Smooth muscle cell (in vitro differentiated cells): Measurements from ENCODE around the gene ACOT8. TPM values are rescaled to one million over a fixed set of nuclear protein-coding genes. Genes with fewer than 3 reads are reported as not detected.

Experiments used
- DNase-seq: peaks from one replicate; lab custom pipeline; 2025; ENCODE audit not compliant: unreplicated experiment; lab: John Stamatoyannopoulos, UW
- H2AFZ ChIP-seq: fragments of 200-600 bp; sonication (generic); 2 replicates; pipeline ENCODE4 v1.6.0; 2016; ENCODE audit warnings: antibody characterized with exemption, low read depth, mild to moderate bottlenecking
- H3F3A ChIP-seq: fragments of 200-600 bp; sonication (generic); 2 replicates; pipeline ENCODE4 v1.6.0; 2017; ENCODE audit warnings: antibody characterized with exemption, low read depth
- H3K27ac ChIP-seq: fragments of 200-600 bp; sonication (generic); 2 replicates; pipeline ENCODE4 v1.5.1; 2016; ENCODE audit warnings: low read depth, mild to moderate bottlenecking
- H3K27me3 ChIP-seq: fragments of 200-600 bp; sonication (generic); 2 replicates; pipeline ENCODE4 v1.6.1; 2016; ENCODE audit warnings: low read depth, mild to moderate bottlenecking
- H3K36me3 ChIP-seq: fragments of 200-600 bp; sonication (generic); 2 replicates; pipeline ENCODE4 v1.5.1; 2016; ENCODE audit warnings: low read depth
- H3K4me1 ChIP-seq: fragments of 200-600 bp; sonication (generic); 2 replicates; pipeline ENCODE4 v1.5.1; 2016; ENCODE audit warnings: low read depth
- H3K4me2 ChIP-seq: fragments of 200-600 bp; sonication (generic); 2 replicates; pipeline ENCODE4 v1.6.0; 2016; ENCODE audit warnings: mild to moderate bottlenecking
- H3K4me3 ChIP-seq: fragments of 200-600 bp; sonication (generic); 2 replicates; pipeline ENCODE4 v1.5.1; 2016; ENCODE audit warnings: mild to moderate bottlenecking
- H3K79me2 ChIP-seq: fragments of 200-600 bp; sonication (generic); 2 replicates; pipeline ENCODE4 v1.6.0; 2016; ENCODE audit warnings: low read depth, mild to moderate bottlenecking
- H3K9ac ChIP-seq: fragments of 200-600 bp; sonication (generic); 2 replicates; pipeline ENCODE4 v1.6.0; 2016; ENCODE audit warnings: low read depth
- H3K9me3 ChIP-seq: fragments of 200-600 bp; sonication (generic); replicated peaks from 2 replicates; pipeline ENCODE4 v1.5.1; 2016; ENCODE audit warnings: low read depth
- H4K20me1 ChIP-seq: fragments of 200-600 bp; sonication (generic); 2 replicates; pipeline ENCODE4 v1.6.0; 2016; ENCODE audit warnings: low read depth
- CTCF ChIP-seq: fragments of 200-600 bp; sonication (generic); IDR thresholded peaks from 2 replicates; pipeline ENCODE4 v1.5.1; 2017; ENCODE audit warnings: borderline replicate concordance, mild to moderate bottlenecking, antibody characterized with exemption; ENCODE audit not compliant: insufficient read depth, poor library complexity, severe bottlenecking
- WGBS: methylation state at CpG from one replicate; pipeline ENCODE4 v1.1.7; 2016; ENCODE audit warnings: low lambda C conversion rate; 5-methylcytosine and 5-hydroxymethylcytosine counted together
- polyA plus RNA-seq: library from polyadenylated mRNA; unstranded; fragments of >200 nt; fragmentation: Nextera tagmentation; extraction: Ambion mirVana; gene quantifications from 2 replicates; pipeline ENCODE4 v1.2.1, GENCODE V29; 2016
- total RNA-seq: library from RNA; depleted of rRNA; stranded (reverse); fragments of >200 nt; gene quantifications from 2 replicates; pipeline ENCODE4 v1.2.3, GENCODE V29; 2014

Gene ACOT8
- total and polyA plus RNA-seq, 2 experiments from 2014 or later: 31.9 to 43.8 TPM

GRCh38 chr20:45882469-45883099 lies 25.4 kb upstream of the ACOT8 start:
- Histone ChIP-seq H4K20me1 (peaks cover 7% of the 10 kb centered on the region), H3K4me2 (no peak overlapping the region), H3K4me1 (peaks cover 4% of the 10 kb centered on the region), H3K36me3 (no peaks in the 10 kb centered on the region), H2AFZ (no peak overlapping the region), H3K79me2 (peaks cover 16% of the 10 kb centered on the region), H3K9me3 (no peaks in the 10 kb centered on the region), H3K4me3 (no peak overlapping the region), H3K27ac (no peak overlapping the region), H3K9ac (no peak overlapping the region), H3F3A (peaks cover 4% of the 10 kb centered on the region), H3K27me3 (no peaks in the 10 kb centered on the region)
- no peak for TF ChIP-seq CTCF
- no peak for DNase-seq
- 92% methylated on average over 4 of the region's 4 CpGs for WGBS

DNA sequence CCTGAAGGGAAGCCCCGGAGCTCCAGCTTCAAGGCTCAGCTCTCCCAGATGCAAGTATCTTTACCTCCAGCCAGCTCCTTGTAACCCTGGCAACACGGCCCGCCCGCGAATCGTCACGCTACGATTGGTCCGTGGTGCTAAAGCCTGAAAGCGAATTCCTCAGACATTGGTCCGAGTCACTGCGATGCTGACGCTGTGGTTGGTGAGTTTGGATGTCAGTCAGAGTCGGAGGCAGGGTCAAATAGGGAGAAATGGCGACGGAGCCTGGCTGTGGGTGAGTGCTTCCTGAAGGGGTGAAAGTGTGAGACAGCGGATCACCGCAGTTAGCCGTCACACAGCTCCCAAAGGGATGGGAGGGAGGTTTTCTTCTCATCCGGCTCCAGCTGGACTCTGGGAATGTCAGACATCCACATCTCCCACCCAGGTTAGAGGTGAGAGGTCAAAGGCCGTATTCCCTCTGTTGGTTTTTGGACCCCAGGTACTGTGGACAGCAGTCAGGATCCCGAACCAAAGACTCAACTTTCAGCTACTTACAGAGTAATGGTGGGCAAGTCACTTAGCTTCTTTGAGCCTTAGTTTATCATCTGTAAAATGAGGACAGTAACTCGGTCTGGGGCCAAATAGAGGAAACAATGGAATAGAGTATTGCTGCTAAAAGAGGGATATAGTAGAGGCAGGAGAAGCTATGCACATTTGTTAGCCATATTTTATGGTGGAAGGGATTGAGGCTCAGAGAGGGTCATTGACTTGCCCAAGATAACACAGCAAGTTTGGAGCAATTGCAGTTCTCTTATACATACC lies 24.0 kb upstream of the ACOT8 start, which contains the start of gene ZSWIM1:
Gene ZSWIM1, plus strand, starts transcription at position 240 of the 801 bp plus-strand sequence. CDS start 1,366 bp downstream, outside the sequence.
- peaks cover 4% of the 10 kb centered on the region for H3K4me1 ChIP-seq
- WGBS: 4% methylated on average over 23 of the region's 23 CpGs
- H3F3A ChIP-seq: peaks cover 4% of the 10 kb centered on the region

GRCh38 chr20:45878076-45878761 lies 21.0 kb upstream of the ACOT8 start:
- H3K9me3 ChIP-seq: no peaks in the 10 kb centered on the region
- DNase-seq: no peak
- no peaks in the 10 kb centered on the region for H4K20me1 ChIP-seq
- no peak overlapping the region for H3K4me3 ChIP-seq
- 92% methylated on average over 13 of the region's 13 CpGs for WGBS
- no peak overlapping the region for H3K4me2 ChIP-seq
- H3K27me3 ChIP-seq: no peaks in the 10 kb centered on the region
- TF ChIP-seq CTCF: no peak
- no peaks in the 10 kb centered on the region for H3K4me1 ChIP-seq
- peaks cover 4% of the 10 kb centered on the region for H3F3A ChIP-seq
- no peak overlapping the region for H3K9ac ChIP-seq
- no peak overlapping the region for H2AFZ ChIP-seq
- H3K27ac ChIP-seq: no peak overlapping the region
- H3K36me3 ChIP-seq: peaks cover 4% of the 10 kb centered on the region
- peaks cover 16% of the 10 kb centered on the region for H3K79me2 ChIP-seq

More for the DNA sequence above, 24.0 kb upstream of the ACOT8 start, which contains the start of gene ZSWIM1:
- H2AFZ ChIP-seq: peak within 1 kb of the TSS; percentile 20
- peak within 1 kb of the TSS; percentile 81 for H3K9ac ChIP-seq
- DNase-seq: peak; percentile 92
- peak within 1 kb of the TSS; percentile 21 for H3K27ac ChIP-seq
- H3K36me3 ChIP-seq: peaks cover 4% of the 10 kb centered on the region
- H3K27me3 ChIP-seq: no peaks in the 10 kb centered on the region
- H3K4me3 ChIP-seq: peak within 1 kb of the TSS; percentile 63
- peaks cover 16% of the 10 kb centered on the region for H3K79me2 ChIP-seq
- no peaks in the 10 kb centered on the region for H3K9me3 ChIP-seq
- peaks cover 7% of the 10 kb centered on the region for H4K20me1 ChIP-seq
- no peak for TF ChIP-seq CTCF
- peak within 1 kb of the TSS; percentile 83 for H3K4me2 ChIP-seq
